OCI-LY1 (cell line): ENCODE results near the gene ZHX3.

Experiments
- H2AFZ ChIP-seq: fragments of 200-600 bp; sonication (generic), shearing (Covaris generic); 2 replicates; pipeline ENCODE4 v1.6.0; 2014; ENCODE audit warnings: antibody characterized with exemption, mild to moderate bottlenecking, low read length
- H3F3A ChIP-seq: fragments of 200-600 bp; sonication (generic), shearing (Covaris generic); 2 replicates; pipeline ENCODE4 v1.6.0; 2014; ENCODE audit warnings: mild to moderate bottlenecking, antibody characterized with exemption, low read length, moderate library complexity; ENCODE audit not compliant: insufficient read depth
- H3K27ac ChIP-seq: fragments of 200-600 bp; sonication (generic); 2 replicates; pipeline ENCODE4 v1.5.1; 2014; ENCODE audit warnings: low read length, mixed run types, mild to moderate bottlenecking, low read depth; ENCODE audit not compliant: poor library complexity, severe bottlenecking
- H3K27me3 ChIP-seq: fragments of 200-600 bp; sonication (generic); 2 replicates; pipeline ENCODE4 v1.6.0; 2014; ENCODE audit warnings: antibody characterized with exemption, mild to moderate bottlenecking, low read length, moderate library complexity; ENCODE audit not compliant: insufficient read depth
- H3K36me3 ChIP-seq: fragments of 200-600 bp; sonication (generic); 2 replicates; pipeline ENCODE4 v1.6.1; 2014; ENCODE audit warnings: mild to moderate bottlenecking, antibody characterized with exemption, low read length, moderate library complexity, mixed read lengths; ENCODE audit not compliant: insufficient read depth
- H3K4me1 ChIP-seq: fragments of 200-600 bp; sonication (generic); 2 replicates; pipeline ENCODE4 v1.5.1; 2014; ENCODE audit warnings: mild to moderate bottlenecking, low read length, moderate library complexity; ENCODE audit not compliant: insufficient read depth, severe bottlenecking
- H3K4me2 ChIP-seq: fragments of 200-600 bp; sonication (generic), shearing (Covaris generic); 2 replicates; pipeline ENCODE4 v1.6.1; 2014; ENCODE audit warnings: low read length
- H3K4me3 ChIP-seq: fragments of 200-600 bp; sonication (generic); 2 replicates; pipeline ENCODE4 v1.5.1; 2014; ENCODE audit warnings: low read length, low read depth, mild to moderate bottlenecking, mixed read lengths; ENCODE audit not compliant: poor library complexity, severe bottlenecking
- H3K79me2 ChIP-seq: fragments of 200-600 bp; shearing (Covaris generic); 2 replicates; pipeline ENCODE4 v1.6.1; 2016; ENCODE audit warnings: mixed run types, low read length, mixed read lengths; ENCODE audit not compliant: insufficient read depth
- H3K9ac ChIP-seq: fragments of 200-600 bp; sonication (generic), shearing (Covaris generic); 2 replicates; pipeline ENCODE4 v1.6.1; 2014; ENCODE audit warnings: mild to moderate bottlenecking, low read length, mixed read lengths
- H3K9me2 ChIP-seq: fragments of 200-600 bp; sonication (generic), shearing (Covaris generic); 2 replicates; pipeline ENCODE4 v1.6.1; 2014; ENCODE audit warnings: low read depth, mild to moderate bottlenecking, low read length, mixed read lengths
- H3K9me3 ChIP-seq: fragments of 200-600 bp; shearing (Covaris generic); 2 replicates; pipeline ENCODE4 v1.6.1; 2014; ENCODE audit warnings: low read length, mixed read lengths
- H4K20me1 ChIP-seq: fragments of 200-600 bp; sonication (generic), shearing (Covaris generic); 2 replicates; pipeline ENCODE4 v1.6.0; 2016; ENCODE audit warnings: mild to moderate bottlenecking, low read length; ENCODE audit not compliant: insufficient read depth
- EZH2 ChIP-seq: fragments of 200-600 bp; sonication (generic), shearing (Covaris generic); IDR thresholded peaks from 2 replicates; pipeline ENCODE4 v1.8.0; 2017; ENCODE audit warnings: borderline replicate concordance, mixed run types, mild to moderate bottlenecking, antibody characterized with exemption, low read length, moderate library complexity, mixed read lengths
- TF ChIP-seq, protein P1 (sequence below): fragments of 200-600 bp; sonication (generic), shearing (Covaris generic); IDR thresholded peaks from 2 replicates; pipeline ENCODE4 v1.5.1; 2017; ENCODE audit warnings: mild to moderate bottlenecking, antibody characterized with exemption, low read length, moderate library complexity, mixed read lengths

ZHX3 gene

DNA sequence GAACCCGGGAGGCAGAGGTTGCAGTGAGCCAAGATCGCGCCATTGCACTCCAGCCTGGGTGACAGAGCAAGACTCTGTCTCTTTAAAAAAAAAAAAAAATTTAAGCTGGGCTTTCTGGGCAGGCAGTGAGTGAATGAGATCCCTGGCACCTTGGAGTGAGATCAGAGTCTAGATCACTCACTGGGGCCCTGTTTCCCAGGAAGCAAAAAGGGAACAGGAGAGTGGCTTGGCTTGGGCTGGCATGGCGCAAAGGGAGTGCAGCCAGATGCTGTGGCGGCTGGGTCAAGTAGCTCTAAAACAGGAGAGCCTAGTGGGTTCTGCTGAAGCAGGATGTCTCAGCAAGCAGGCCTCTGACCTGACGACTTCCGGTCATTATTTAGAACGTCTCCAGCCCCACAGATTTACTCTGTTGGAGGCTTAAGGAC is 169.8 kb downstream of the ZHX3 start:
- Histone ChIP-seq H3K9ac (no peak overlapping the region), H3K27ac (no peak overlapping the region), H3F3A (no peaks in the 10 kb centered on the region), H4K20me1 (no peaks in the 10 kb centered on the region), H3K4me2 (no peak overlapping the region), H3K9me3 (no peaks in the 10 kb centered on the region), H3K27me3 (no peaks in the 10 kb centered on the region), H3K4me1 (peaks cover 45% of the 10 kb centered on the region), H3K79me2 (peaks cover 29% of the 10 kb centered on the region), H3K4me3 (no peak overlapping the region), H3K9me2 (no peaks in the 10 kb centered on the region), H2AFZ (no peak overlapping the region), H3K36me3 (peaks cover 8% of the 10 kb centered on the region; the same call in 1 of the 2 replicates)
- TF ChIP-seq, protein P1, sequence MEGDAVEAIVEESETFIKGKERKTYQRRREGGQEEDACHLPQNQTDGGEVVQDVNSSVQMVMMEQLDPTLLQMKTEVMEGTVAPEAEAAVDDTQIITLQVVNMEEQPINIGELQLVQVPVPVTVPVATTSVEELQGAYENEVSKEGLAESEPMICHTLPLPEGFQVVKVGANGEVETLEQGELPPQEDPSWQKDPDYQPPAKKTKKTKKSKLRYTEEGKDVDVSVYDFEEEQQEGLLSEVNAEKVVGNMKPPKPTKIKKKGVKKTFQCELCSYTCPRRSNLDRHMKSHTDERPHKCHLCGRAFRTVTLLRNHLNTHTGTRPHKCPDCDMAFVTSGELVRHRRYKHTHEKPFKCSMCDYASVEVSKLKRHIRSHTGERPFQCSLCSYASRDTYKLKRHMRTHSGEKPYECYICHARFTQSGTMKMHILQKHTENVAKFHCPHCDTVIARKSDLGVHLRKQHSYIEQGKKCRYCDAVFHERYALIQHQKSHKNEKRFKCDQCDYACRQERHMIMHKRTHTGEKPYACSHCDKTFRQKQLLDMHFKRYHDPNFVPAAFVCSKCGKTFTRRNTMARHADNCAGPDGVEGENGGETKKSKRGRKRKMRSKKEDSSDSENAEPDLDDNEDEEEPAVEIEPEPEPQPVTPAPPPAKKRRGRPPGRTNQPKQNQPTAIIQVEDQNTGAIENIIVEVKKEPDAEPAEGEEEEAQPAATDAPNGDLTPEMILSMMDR: no peak
- TF ChIP-seq EZH2: no peak

DNA sequence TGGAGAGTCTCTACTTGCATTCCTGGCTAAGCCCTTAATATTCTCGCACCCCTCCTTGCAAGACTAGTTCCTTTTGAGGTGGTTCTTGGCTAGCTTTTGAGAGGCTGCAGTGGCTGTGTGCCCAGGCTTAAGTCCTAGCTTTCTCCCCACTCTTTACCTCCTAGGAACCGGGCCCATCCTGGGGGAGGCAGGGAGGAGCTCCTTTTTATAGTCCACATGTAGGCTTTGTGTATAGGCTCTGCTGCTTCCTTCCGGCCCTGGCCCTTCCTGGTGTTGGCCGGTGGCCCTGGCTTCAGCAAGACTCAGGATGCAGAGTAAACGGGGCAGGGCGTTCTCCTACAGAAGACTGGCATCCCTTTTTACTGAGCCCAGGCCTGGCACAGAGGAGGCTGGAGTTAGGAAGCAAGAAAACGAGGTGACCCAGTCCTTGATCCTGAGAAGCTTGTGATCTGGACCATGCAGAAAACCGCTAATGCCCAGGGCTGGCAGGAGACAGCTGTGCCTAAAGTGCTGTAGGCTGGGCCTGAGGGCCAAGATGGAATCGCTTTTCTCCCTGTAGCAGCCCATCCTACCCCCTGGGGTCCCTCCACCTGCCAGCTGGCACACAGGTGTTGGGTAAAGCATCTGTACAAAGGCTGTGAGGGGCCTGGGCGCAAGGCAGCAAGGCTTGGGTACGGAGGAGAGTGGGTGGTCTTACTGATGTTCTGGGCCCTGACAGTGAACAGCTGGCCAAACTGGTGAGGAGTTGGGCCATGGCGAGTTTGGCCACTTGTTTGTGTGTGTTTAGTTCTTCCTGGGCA is 171.5 kb downstream of the ZHX3 start:
- Histone ChIP-seq H3K4me3 (no peak overlapping the region), H2AFZ (no peak overlapping the region), H3K9me3 (no peaks in the 10 kb centered on the region), H3K9me2 (no peaks in the 10 kb centered on the region), H4K20me1 (no peaks in the 10 kb centered on the region), H3K27me3 (no peaks in the 10 kb centered on the region), H3K4me2 (peak overlapping the region; percentile 10; the same call in 1 of the 2 replicates), H3K9ac (no peak overlapping the region), H3K4me1 (peaks cover 62% of the 10 kb centered on the region), H3F3A (no peaks in the 10 kb centered on the region), H3K79me2 (peaks cover 42% of the 10 kb centered on the region), H3K27ac (peak overlapping the region; percentile 39), H3K36me3 (peaks cover 8% of the 10 kb centered on the region; the same call in 1 of the 2 replicates)
- TF ChIP-seq, protein P1: no peak

DNA sequence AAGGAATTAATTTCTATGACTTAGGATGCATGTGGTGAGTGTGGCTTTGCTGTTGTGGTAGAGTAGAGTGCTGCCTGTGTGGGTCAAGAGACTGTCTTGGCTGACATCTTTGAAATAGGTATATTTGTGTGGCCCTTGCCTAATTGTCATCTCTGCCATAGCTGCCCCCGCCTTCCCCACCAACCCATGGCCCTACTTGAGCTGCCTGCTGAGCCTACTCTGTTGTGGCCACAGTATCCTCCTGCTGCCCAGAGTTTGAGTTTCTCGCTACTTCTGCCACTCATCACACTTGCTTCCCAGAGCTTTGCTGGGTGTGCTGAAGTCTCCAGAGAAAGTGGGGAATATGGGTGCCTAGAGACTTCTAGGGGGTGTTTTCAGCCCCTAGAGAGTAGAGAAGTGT is 172.2 kb downstream of the ZHX3 start:
- Histone ChIP-seq H3K4me3 (no peak overlapping the region), H3K27ac (peak overlapping the region; percentile 39), H3K9ac (no peak overlapping the region), H2AFZ (no peak overlapping the region), H3K9me3 (no peaks in the 10 kb centered on the region), H3K36me3 (peaks cover 8% of the 10 kb centered on the region; the same call in 1 of the 2 replicates), H3K9me2 (no peaks in the 10 kb centered on the region), H3K79me2 (peaks cover 42% of the 10 kb centered on the region), H3K27me3 (no peaks in the 10 kb centered on the region), H3K4me1 (peaks cover 69% of the 10 kb centered on the region), H3F3A (no peaks in the 10 kb centered on the region), H4K20me1 (no peaks in the 10 kb centered on the region), H3K4me2 (peak overlapping the region; percentile 10; the same call in 1 of the 2 replicates)
- TF ChIP-seq, protein P1: no peak
- TF ChIP-seq EZH2: no peak
